GM19467 (cell line): ENCODE results near the gene TGDS.
"Not testable (repeated sequence)": the region's sequence is repeated elsewhere in the genome, so short reads cannot be mapped to it uniquely, and the experiment has no call there.

Experiments
- ATAC-seq: cut with Tn5 transposase; IDR thresholded peaks from one replicate; pipeline ENCODE4 v1.9.1; 2021; ENCODE audit warnings: mild to moderate bottlenecking, moderate library complexity; ENCODE audit not compliant: unreplicated experiment

The TGDS gene

DNA sequence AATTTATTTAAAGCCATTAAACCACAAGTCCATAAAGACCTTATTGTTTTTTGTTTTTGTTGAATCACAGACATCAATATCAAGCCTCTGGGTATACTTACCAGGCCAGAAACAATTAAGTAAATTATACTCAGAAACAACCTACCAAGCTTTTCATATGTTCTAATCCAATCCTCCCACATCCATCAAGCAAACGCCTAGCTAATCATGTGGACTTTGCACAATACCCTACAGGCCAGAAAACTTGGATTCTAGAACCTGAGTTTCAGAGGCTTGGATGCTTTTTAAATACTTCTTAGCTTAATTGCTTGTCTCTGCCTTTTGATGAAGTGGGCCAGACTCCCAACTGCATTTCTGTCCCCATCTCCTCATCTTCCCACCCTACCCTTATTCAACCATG lies 39.9 kb downstream of the TGDS start:
- ATAC-seq, result no peak

DNA sequence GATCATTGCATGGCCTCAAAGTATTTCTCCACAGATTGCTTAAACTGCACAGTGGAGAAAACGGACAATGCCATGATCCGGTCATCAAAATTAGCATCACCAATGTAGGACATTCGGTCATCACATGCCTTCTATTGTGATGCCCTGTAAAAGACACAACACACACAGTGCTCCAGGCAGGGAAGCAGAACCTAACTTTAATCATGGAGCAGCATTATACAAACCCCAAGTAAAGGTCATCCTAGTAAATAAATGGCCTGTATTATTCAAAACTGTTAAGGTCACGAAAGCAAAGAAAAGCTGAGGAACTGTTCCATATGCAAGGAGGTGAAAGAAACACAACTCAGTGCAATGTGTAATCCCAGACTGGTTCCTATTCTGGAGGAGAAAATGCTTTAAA lies 42.2 kb downstream of the TGDS start:
- ATAC-seq, result no peak

DNA sequence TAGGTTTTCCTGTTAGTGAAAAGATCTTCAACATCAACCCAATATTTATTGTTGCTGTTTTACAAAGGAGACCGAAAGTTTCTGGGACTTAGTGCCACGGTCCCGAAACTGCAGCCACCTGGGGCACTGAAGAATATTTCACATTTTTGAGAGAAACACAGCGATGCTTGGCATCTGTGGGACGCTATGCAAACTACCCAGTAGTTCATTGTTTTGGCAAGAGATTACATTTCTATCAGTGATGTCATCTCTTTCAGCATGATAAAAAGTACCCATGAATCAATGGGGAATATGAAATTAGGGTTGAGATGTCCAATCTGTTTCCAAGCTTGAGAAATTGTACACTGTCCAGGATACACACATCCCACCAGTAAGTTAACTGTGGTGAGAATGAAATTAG lies 43.9 kb downstream of the TGDS start:
- ATAC-seq, result no peak

DNA sequence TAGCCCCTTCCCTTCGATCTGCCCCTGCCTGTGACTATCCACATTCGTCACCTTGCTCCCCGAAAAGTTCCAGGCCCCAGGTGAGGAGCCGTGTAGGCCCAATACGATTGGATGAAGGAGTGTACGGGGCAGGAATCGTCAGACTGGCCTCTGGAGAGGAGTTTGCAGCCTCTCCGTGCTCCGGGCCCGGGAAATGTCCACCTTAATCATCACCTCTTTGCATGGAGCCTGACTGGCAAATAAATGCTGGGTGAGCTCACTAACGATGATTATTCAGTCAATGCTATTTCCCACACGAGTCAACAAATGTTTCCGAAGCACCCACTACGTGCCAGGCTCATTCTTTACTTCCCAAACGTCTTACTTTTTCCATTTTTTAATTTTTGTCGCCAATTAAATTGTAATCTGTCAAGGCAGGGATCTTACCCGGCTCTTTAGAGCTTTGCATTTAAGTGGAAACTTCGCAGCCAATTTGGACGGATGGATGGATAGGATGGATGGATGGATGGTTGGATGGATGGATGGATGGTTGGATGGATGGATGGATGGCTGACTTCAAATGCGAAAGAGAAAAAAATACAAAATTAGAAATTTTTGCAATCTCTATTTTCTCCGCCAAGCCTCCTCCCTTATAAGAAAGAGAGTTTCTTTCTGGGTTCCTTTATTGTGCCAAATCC lies 45.8 kb downstream of the TGDS start:
- peak; percentile 2 for ATAC-seq

DNA sequence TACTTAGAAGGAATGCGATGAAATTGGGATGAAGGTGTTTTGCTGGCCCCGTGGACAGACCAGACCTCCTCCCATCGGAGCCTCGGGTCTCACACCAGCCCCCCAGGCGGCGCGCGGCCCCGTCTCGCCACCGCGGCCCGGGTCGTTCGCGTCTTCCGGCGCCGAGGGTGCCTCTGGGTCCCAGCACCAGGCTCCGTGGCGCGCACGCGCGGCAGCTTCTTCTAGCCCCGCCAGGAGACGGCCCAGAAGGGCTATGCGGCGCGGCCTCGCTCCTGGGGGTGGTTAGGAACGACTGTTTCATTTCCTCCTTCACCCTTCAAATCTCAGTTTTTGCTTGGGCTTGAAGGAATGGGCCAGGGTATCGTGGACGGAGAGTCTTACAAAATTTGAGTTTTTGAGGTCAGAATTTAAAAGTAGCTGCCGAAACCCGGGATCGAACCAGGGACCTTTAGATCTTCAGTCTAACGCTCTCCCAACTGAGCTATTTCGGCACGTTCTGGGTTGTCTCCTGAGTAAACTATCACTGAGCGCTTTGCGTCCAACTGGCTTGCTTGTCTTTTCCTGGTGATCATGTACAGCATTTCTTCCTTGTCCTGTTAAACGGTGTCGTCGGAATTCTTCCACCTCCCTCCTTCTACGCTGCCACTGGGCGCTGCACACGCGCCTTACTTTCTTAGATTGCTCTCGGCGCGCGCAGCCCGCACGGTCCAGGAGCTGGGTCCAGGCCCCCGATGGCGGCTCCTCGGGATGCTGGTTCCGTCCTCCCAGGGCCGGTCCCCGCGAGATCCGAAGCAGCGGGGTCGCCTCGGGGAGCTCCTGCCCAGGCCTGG lies 46.5 kb downstream of the TGDS start:
- peak; percentile 93 for ATAC-seq

DNA sequence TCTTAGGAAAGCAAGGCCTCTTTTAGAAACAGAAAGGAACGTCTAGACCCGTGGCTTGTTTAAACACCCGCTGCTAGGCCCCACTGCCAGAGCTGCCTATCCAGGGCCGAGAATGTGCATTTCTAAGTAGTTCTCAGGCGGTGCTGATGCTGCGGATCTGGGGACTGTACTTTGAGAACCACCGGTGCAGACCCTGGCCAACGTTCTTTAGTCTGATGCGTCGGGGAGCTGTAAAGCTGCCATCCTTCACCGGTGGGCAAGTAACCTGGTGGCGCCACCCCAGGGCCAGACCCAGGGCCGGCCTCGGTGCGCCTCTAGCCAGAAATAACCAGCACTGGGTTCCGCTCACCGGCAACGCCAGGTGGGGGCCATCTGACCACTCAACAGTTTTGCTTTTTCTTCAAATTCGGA lies 47.1 kb downstream of the TGDS start:
- peak; percentile 53 for ATAC-seq

DNA sequence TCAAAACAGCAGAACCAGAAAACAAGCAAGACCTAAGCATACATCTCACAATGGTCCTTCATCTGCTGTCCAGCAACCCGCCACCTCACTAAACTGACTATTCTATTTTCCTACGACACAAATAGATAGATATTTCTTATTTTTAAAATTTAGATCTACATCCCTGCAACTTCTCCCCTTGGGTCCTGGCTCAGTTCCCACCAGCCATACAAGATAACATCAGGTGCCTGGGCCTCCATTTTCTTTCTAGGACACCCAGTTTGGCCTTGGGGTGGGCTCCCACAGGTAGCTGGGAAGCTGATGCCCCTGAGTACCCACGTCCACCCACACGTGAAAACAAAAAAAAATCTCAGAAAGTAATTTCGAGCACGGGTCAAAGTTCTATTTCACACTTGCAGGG lies 47.6 kb downstream of the TGDS start:
- no peak for ATAC-seq

DNA sequence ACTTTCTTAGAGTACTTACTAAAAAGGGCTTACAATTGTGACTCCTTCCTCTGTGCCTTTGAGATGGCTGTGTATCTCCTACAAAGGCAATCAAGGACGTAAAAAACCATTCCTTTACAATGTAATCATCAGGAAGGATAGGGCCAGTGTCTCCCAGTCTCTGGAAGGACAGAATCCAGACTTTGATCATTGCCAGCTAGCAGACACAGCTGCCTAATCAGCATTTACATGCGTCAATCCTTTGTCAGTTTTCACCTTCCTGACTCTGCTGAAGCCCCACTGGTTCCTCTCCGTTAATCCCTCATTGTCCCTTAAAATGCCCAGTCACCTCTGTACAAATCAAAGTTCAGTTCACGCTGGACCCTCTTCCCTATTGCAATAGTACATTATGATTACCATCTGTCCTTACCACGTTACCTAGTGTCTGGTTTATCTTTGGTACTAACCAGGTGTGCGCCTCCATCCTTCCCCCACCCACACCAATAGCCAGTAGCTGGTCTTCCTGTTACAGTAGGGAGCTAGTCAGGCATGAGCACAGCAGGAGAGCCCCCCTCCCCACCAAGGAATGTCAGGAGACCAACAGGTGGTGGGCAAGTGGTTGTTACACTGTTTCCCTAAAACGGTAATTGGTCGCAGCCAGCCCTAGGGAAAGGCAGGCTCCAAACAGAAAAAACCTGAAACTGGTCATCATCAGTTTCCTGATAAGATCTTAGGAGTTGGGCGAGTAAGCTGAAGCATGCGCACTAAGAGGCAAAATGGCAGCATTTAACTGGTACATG lies 49.7 kb downstream of the TGDS start:
- ATAC-seq, result no peak

DNA sequence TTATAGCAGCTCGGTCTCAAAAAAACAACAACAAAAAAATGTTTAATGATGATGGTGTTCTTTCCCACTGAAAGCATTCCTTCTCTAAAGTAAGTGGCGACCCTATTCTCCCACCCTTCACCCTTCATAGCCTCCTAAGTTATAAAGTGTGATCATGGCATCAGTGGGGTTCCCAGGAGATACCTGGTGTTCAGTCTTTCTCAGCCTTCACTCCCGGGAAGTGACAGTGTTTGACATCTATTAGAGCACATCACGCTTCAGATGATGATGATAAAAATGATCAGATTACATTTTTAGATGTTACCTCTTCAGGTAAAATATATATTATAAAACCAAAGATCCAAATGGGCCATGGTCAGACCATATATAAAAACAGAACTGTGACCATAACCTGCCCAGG lies 51.0 kb downstream of the TGDS start:
- no peak for ATAC-seq

DNA sequence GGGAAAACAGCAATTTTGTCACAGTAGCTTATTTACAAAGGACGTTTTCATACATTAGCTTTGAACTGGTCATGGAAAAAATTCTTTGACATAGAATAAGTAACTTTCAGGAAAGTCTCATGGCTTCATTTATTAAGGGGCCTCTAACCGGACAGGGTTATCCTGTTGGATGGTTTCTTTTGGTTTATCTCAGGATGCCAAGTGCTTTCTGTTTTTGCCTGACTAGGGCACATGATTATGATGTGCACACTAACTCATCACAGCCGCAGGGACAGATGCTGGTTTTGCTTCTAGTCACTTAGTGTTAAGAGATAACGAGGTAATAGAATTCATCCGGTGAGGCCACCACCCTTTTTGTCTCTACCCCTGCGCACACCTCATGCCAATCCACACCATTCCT lies 53.0 kb downstream of the TGDS start:
- ATAC-seq, result no peak

DNA sequence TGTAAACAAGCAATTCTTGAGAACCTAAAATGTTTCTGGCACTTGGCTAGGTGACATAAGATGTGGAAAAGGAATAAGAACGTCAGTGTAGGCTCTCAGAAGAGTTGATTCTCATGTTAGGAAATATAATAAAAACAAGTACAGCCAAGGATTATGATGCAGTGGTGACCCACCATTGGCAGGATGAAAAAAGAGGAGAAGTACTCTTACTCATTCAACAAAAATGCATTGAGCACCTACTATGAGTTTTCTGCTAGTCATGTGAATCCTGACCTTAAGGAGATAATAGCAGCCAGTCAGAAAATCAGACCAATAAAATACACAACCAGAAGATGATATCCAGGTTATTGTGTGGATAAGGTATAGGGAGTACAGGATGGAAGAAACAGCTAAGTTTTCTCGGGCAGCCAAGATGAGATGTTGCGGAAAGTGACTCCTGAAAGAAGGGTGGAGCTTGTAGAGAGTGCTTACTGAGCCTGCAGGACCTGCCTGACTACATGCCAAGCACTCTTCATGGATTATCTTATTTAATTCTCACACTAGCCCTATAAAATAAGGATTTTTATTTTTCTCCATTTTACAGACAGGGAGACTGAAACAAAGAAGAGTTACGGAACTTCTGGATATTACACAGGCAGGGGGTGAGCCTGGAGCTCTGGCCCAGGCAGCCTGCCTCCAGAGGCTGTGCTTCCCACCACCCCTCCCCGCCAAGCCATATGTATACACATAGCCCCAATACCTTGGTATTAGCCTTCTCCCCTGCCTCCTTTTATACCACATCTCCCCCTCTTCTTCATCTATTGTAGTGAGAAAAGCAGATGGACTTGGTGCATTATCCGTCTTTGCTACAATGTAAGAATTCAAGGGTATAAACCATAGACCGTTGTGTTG lies 58.0 kb downstream of the TGDS start:
- no peak for ATAC-seq

DNA sequence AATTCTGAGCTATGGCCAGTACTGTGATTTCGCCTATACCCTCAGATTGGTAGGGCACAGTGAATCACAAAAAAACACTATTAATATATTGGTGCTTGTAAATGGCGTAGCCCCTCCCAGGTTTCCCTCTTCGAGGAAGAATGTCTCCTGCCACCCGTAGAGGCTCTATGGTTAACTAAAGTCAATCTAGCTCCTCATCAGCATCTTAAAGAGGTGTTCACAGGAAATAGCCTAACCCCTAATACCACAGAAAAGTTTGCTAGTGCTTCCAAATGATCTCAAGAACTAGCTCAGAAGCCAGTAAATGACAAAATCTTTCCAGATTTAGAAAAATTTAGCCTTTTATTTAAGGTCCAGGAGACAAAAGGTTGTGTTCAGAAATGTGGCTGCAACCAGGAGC lies 60.2 kb downstream of the TGDS start:
- ATAC-seq, result no peak

DNA sequence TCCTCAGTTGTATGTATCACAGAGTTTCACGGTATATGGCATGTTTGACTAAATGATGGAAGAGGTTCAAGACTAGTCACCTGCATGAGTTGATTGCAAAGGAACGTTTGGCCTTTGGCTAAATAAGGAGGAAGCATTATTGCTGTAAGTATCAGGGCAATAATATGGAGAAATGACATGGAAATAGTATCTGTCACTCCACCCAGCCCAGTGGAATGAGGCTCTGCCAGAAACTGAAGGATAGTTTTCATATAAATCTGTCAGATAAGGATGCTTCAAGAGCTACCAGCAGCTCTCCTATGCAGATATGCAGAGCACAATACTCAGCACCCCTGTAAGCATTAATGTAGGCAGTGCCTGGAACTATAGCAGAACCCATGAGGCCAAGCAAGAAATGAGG lies 60.7 kb downstream of the TGDS start:
- no peak for ATAC-seq

DNA sequence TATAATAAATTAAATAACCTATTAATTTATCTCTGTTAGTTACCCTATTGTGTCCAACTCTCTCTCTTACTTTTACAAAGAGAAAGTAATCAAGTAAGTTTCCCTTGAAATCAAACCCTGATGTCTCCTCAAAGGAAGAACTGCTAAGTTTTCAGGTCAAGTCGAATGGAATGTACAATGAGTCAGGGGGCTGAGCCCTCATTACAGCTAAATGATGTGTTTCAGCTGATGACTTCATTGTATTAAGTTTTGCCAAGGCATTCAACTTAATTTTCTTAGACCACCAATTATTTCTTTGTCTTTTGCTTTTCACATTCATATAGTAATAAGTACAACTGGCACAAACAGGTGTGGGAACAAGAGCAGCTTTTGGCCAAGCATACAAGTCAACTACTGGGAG lies 61.8 kb downstream of the TGDS start:
- ATAC-seq, result no peak

DNA sequence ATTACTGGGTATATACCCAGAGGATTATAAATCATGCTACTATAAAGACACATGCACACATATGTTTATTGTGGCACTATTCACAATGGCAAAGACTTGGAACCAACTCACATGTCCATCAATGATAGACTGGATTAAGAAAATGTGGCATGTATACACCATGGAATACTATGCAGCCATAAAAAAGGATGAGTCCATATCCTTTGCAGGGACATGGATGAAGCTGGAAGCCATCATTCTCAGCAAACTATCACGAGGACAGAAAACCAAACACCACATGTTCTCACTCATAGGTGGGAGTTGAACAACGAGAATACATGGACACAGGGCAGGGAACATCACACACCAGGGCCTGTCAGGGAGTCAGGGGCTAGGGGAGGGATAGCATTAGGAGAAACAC lies 63.7 kb downstream of the TGDS start:
- ATAC-seq, result not testable (repeated sequence)

DNA sequence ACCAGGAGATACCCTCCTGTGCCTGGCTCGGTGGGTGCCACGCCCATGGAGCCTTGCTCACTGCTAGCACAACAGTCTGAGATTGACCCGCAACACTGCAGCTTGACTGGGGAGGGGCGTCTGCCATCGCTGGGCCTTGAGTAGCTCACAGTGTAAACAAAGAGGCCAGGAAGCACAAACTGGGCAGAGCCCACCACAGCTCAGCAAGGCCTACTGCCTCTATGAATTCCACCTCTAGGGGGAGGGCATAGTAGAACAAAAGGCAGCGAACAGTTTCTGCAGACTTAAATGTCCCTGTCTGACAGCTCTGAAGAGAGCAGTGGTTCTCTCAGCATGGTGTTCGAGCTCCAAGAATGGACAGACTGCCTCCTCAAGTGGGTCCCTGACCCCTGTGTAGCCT lies 69.0 kb downstream of the TGDS start:
- not testable (repeated sequence) for ATAC-seq

DNA sequence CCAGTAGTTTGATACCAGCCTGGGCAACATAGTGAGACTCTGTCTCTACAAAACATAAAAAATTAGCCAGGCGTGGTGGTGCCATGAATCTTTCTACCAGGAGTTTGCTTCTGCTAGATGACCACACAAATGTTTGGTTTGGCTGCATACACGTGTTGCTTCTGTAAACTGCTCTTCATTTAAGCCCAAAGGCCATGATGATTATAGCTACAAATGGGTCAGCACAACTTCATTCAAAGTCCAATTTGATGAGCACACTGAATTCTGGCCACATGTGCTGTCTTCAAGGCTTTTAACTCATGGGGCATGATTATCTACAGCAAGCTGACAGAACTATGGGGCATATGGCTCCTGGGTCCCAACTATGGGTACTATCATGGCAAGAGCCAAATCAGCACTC lies 70.2 kb downstream of the TGDS start:
- no peak for ATAC-seq

DNA sequence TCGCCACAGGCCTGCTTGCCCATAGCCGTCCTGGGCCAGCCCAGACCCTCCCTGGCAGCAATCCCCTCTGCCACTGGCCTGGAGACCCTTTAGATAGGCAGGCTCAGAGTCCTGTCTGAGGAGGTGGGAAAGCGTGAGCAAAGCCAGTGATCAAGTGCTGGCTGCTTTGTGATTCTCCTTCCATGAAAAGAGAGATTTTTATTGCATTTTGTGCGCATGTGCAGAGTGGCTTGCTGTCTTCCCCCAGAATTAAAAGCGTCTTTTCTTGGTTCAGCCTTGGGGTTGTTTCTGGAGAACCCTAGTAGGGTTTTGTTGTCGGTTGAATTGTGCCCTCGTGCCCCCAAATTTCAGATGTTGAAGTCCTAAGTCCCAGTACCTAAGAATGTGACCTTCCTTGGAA lies 71.5 kb downstream of the TGDS start:
- no peak for ATAC-seq
